ENCODE results near the gene TBX21. TPM values are rescaled to one million over a fixed set of nuclear protein-coding genes. Genes with fewer than 3 reads are reported as not detected.

TBX21 gene
- total and polyA plus RNA-seq, 10 of the 15 experiments (the other 5 are each of a cell fraction or from before 2014, with no cell fraction given): 0.63 to 9.6 (median 5.0) TPM

- no peak for TF ChIP-seq CREB1 (IDR thresholded peaks at IDR 0.05; ENCODE audit: low read depth)
- TF ChIP-seq RB1 (IDR thresholded peaks at IDR 0.05; ENCODE audit: borderline replicate concordance): no peak
- TF ChIP-seq, protein P1, sequence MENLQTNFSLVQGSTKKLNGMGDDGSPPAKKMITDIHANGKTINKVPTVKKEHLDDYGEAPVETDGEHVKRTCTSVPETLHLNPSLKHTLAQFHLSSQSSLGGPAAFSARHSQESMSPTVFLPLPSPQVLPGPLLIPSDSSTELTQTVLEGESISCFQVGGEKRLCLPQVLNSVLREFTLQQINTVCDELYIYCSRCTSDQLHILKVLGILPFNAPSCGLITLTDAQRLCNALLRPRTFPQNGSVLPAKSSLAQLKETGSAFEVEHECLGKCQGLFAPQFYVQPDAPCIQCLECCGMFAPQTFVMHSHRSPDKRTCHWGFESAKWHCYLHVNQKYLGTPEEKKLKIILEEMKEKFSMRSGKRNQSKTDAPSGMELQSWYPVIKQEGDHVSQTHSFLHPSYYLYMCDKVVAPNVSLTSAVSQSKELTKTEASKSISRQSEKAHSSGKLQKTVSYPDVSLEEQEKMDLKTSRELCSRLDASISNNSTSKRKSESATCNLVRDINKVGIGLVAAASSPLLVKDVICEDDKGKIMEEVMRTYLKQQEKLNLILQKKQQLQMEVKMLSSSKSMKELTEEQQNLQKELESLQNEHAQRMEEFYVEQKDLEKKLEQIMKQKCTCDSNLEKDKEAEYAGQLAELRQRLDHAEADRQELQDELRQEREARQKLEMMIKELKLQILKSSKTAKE (IDR thresholded peaks at IDR 0.05; ENCODE audit: low read depth, poor library complexity, severe bottlenecking): no peak
- no peak for TF ChIP-seq POLR2AphosphoS2 (IDR thresholded peaks at IDR 0.05; ENCODE audit: low read depth, low read length)
- no peak for TF ChIP-seq DPF2 (IDR thresholded peaks at IDR 0.05)
- no peak for TF ChIP-seq BHLHE40 (IDR thresholded peaks at IDR 0.05; ENCODE audit: borderline replicate concordance in 1 of 2, low read depth in 2 of 2, low read length in 1 of 2)
Observed at GRCh38 chr17:47745037-47745380, 12.0 kb downstream of the TBX21 start (continued).

DNA sequence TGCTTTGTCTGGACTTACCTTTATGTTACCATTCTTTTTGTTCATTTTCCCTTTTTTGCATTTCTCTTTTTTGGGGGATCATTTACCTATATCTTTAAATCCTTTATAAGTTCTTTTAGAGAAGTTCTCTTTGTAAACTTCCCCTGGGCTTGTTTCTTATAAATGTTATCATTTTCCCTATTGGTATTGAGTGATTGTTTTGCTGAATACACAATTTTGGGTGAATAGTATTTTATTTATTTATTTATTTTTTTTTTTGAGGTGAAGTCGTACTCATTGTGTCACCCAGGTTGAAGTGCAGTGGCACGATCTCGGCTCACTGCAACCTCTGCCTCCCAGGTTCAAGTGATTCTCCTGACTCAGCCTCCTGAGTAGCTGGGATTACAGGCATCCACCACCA, 18.4 kb downstream of the TBX21 start:
- SMC1A ChIA-PET (ENCODE audit: uncharacterized antibody, unreplicated experiment): no interaction called here

More for the DNA sequence above, 18.4 kb downstream of the TBX21 start:
- ATAC-seq (no peak), DNase-seq (ENCODE audit: low read depth, low spot score) (no peak), FAIRE-seq (no peak)
- no peaks in the 10 kb centered on the region for H4K20me1 ChIP-seq (ENCODE audit: control insufficient read depth, insufficient read depth)
- 0 out of 3 replicates have a peak, but pooled peaks cover 2% of the 10 kb centered on the region for H3K9me3 ChIP-seq (replicated peaks; ENCODE audit: control insufficient read depth, insufficient read depth, low read length)
- ChIA-PET POLR2A (interaction anchor here (0.7 kb wide), 1 partner anchor 1606 kb away, joined by 3 read pairs; no protein-coding TSS in a partner anchor), CTCF (interaction anchor here (0.6 to 1.8 kb wide), 4 partner anchors 10 to 91 kb away, joined by 3 to 6 read pairs (median 4); no protein-coding TSS in a partner anchor), RAD21 (ENCODE audit: unreplicated experiment) (interaction anchor here (0.7 to 1.3 kb wide), 2 partner anchors 36 to 88 kb away, joined by 3 to 6 read pairs; no protein-coding TSS in a partner anchor)
- in situ Hi-C loops (cut with MboI) (no loop called here), intact Hi-C loops (cut with micrococcal nuclease; ENCODE audit: unreplicated experiment) (no loop called here)
- H3K27me3 ChIP-seq (replicated peaks in 1 of 2; ENCODE audit: control insufficient read depth in 2 of 2, insufficient read depth in 2 of 2, low read length in 1 of 2): no peaks in the 10 kb centered on the region
- BruUV-seq (replicated peaks): no TSS peak
- no peaks in the 10 kb centered on the region for H3K79me2 ChIP-seq (ENCODE audit: control insufficient read depth, insufficient read depth, low read length)
- TF ChIP-seq, protein P2, sequence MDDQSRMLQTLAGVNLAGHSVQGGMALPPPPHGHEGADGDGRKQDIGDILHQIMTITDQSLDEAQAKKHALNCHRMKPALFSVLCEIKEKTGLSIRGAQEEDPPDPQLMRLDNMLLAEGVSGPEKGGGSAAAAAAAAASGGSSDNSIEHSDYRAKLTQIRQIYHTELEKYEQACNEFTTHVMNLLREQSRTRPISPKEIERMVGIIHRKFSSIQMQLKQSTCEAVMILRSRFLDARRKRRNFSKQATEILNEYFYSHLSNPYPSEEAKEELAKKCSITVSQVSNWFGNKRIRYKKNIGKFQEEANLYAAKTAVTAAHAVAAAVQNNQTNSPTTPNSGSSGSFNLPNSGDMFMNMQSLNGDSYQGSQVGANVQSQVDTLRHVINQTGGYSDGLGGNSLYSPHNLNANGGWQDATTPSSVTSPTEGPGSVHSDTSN (IDR thresholded peaks at IDR 0.05; ENCODE audit: insufficient replicate concordance, low read depth, low read length): no peak
- TF ChIP-seq E2F4 (IDR thresholded peaks at IDR 0.05; ENCODE audit: low read depth, low read length) (no peak), RCOR1 (conservative IDR thresholded peaks at IDR 0.05; ENCODE audit: low read depth, low read length) (no peak), SIX5 (IDR thresholded peaks at IDR 0.05; ENCODE audit: low read depth, low read length, severe bottlenecking) (no peak), MTA2 (IDR thresholded peaks at IDR 0.05; ENCODE audit: low read depth) (no peak), CBFB (IDR thresholded peaks at IDR 0.05; ENCODE audit: low read depth) (no peak), CTCF (IDR thresholded peaks at IDR 0.05 in 2 of 3, conservative IDR thresholded peaks at IDR 0.05 in 1 of 3; ENCODE audit: control insufficient read depth in 2 of 3, extremely low read depth in 1 of 3, insufficient read depth in 1 of 3, low read depth in 3 of 3, low read length in 3 of 3) (no peak)
- H3K36me3 ChIP-seq (ENCODE audit: control insufficient read depth in 2 of 2, insufficient read depth in 2 of 2, low read length in 1 of 2): no peaks in the 10 kb centered on the region
- H3K4me1 ChIP-seq (ENCODE audit: control insufficient read depth, insufficient read depth, low read length): no peaks in the 10 kb centered on the region
- no peak overlapping the region for H3K9ac ChIP-seq (ENCODE audit: control insufficient read depth, insufficient read depth, low read length)
- no peak overlapping the region for H3K4me2 ChIP-seq (ENCODE audit: control insufficient read depth, insufficient read depth)
- H3K27ac ChIP-seq (ENCODE audit: control insufficient read depth, insufficient read depth): no peak overlapping the region
- no peak overlapping the region for H2AFZ ChIP-seq (ENCODE audit: control insufficient read depth, low read depth, low read length)
- no peak overlapping the region for H3K4me3 ChIP-seq
- 40% methylated on average over 3 of the region's 3 CpGs for WGBS (ENCODE audit: insufficient coverage, insufficient replicate concordance, low lambda C conversion rate, missing lambda C conversion rate)

All from GM12878 (cell line).